SK-N-SH (cell line): ENCODE measurements around the gene SLC6A8.

Experiments used
- EP300 ChIP-seq, 2 experiments: IDR thresholded peaks; 2 replicates each; pipeline versions ENCODE4 v1.4.0 to v1.6.1; 2012; ENCODE audit warnings: borderline replicate concordance in 1 of 2, low read depth in 1 of 2, low read length in 1 of 2
- RAD21 ChIP-seq: IDR thresholded peaks from 2 replicates; pipeline ENCODE4 v1.6.1; 2012; ENCODE audit warnings: mild to moderate bottlenecking, low read length
- TF ChIP-seq, protein P1 (sequence below): fragments of 200-600 bp; sonication (generic); IDR thresholded peaks from 2 replicates; pipeline ENCODE4 v1.6.1; 2017; ENCODE audit warnings: antibody characterized with exemption, mild to moderate bottlenecking, moderate library complexity

DNA sequence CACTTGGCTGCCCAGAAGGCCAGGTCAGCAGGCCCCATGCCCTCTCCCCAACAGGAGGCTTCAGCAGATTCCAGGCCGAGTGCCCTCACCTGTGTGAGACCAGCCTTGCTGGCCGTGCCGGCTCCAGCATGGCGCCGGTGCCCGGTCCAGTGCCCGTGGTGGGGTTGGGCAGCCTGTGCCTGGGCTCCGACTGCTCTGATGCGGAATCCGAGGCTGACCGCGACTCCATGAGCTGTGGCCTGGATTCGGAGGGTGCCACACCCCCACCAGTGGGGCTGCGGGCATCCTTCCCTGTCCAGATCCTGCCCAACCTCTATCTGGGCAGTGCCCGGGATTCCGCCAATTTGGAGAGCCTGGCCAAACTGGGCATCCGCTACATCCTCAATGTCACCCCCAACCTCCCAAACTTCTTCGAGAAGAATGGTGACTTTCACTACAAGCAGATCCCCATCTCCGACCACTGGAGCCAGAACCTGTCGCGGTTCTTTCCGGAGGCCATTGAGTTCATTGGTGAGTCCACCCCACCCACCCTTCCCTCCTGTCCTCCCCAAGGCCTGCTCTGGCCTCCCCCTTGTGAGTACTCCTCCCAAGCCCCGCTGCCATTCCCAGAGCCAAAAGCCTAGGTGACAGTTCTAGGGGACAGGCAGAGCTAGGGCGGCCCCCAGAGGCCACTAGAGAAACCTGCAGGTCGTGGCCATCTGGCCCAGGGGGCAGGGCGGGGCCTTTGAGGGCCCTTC, 38.4 kb upstream of the SLC6A8 start:
- TF ChIP-seq RAD21 (peak; percentile 66), EP300 (IDR thresholded peaks at IDR 0.05; ENCODE audit: borderline replicate concordance in 1 of 2, low read depth in 1 of 2, low read length in 1 of 2) (no peak)
- TF ChIP-seq, protein P1, sequence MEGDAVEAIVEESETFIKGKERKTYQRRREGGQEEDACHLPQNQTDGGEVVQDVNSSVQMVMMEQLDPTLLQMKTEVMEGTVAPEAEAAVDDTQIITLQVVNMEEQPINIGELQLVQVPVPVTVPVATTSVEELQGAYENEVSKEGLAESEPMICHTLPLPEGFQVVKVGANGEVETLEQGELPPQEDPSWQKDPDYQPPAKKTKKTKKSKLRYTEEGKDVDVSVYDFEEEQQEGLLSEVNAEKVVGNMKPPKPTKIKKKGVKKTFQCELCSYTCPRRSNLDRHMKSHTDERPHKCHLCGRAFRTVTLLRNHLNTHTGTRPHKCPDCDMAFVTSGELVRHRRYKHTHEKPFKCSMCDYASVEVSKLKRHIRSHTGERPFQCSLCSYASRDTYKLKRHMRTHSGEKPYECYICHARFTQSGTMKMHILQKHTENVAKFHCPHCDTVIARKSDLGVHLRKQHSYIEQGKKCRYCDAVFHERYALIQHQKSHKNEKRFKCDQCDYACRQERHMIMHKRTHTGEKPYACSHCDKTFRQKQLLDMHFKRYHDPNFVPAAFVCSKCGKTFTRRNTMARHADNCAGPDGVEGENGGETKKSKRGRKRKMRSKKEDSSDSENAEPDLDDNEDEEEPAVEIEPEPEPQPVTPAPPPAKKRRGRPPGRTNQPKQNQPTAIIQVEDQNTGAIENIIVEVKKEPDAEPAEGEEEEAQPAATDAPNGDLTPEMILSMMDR = peak; percentile 46
